ENCODE results near the gene TXNRD2. TPM values are rescaled to one million over a fixed set of nuclear protein-coding genes. Genes with fewer than 3 reads are reported as not detected.

The TXNRD2 gene
- total and polyA plus RNA-seq, 2 experiments from 2014 or later, result 11.2 to 12.4 TPM

Small RNAs within 50 kb of the gene (microRNA-seq; reads per million reads assigned to microRNA genes)
- not detected for gene MIR4761

Other genes with a start within 250 kb of the TXNRD2 start
- gene SEPTIN5, start 227.3 kb downstream of the TXNRD2 start, total RNA-seq (2014; rRNA removed; shearing (Covaris generic)), result 7.7 and 17.2 TPM in 2 replicates
- gene SEPTIN5, start 227.3 kb downstream of the TXNRD2 start, polyA plus RNA-seq (2016; fragmentation: Nextera tagmentation; extraction: Ambion mirVana), result 4.3 and 5.6 TPM in 2 replicates
- 1.3 TPM in 1 of 2 replicates, not detected in the other for gene GP1BB, start 218.3 kb downstream of the TXNRD2 start, total RNA-seq (2014; rRNA removed; shearing (Covaris generic))
- gene GP1BB, start 218.3 kb downstream of the TXNRD2 start, polyA plus RNA-seq (2016; fragmentation: Nextera tagmentation; extraction: Ambion mirVana), result 0.53 and 1.1 TPM in 2 replicates
- 0.23 and 0.66 TPM in 2 replicates for gene TBX1, start 181.0 kb downstream of the TXNRD2 start, total RNA-seq (2014; rRNA removed; shearing (Covaris generic))
- gene TBX1, start 181.0 kb downstream of the TXNRD2 start, polyA plus RNA-seq (2016; fragmentation: Nextera tagmentation; extraction: Ambion mirVana), result 0.19 TPM in 2 replicates
- gene GNB1L, start 86.9 kb downstream of the TXNRD2 start, total RNA-seq (2014; rRNA removed; shearing (Covaris generic)), result 19.2 and 27.8 TPM in 2 replicates
- 15.2 and 17.4 TPM in 2 replicates for gene GNB1L, start 86.9 kb downstream of the TXNRD2 start, polyA plus RNA-seq (2016; fragmentation: Nextera tagmentation; extraction: Ambion mirVana)
- gene RTL10, start 86.9 kb downstream of the TXNRD2 start, total RNA-seq (2014; rRNA removed; shearing (Covaris generic)), result 17.4 and 19.2 TPM in 2 replicates
- 7.8 and 9.4 TPM in 2 replicates for gene RTL10, start 86.9 kb downstream of the TXNRD2 start, polyA plus RNA-seq (2016; fragmentation: Nextera tagmentation; extraction: Ambion mirVana)
- gene COMT, start within 50 bp of the TXNRD2 start, total RNA-seq (2014; rRNA removed; shearing (Covaris generic)), result 29.8 and 35.1 TPM in 2 replicates
- 29.6 and 32.6 TPM in 2 replicates for gene COMT, start within 50 bp of the TXNRD2 start, polyA plus RNA-seq (2016; fragmentation: Nextera tagmentation; extraction: Ambion mirVana)
- gene ARVCF, start 75.0 kb upstream of the TXNRD2 start, total RNA-seq (2014; rRNA removed; shearing (Covaris generic)), result 87.3 and 122 TPM in 2 replicates
- 15.3 and 15.6 TPM in 2 replicates for gene ARVCF, start 75.0 kb upstream of the TXNRD2 start, polyA plus RNA-seq (2016; fragmentation: Nextera tagmentation; extraction: Ambion mirVana)
- gene TANGO2, start 79.3 kb upstream of the TXNRD2 start, total RNA-seq (2014; rRNA removed; shearing (Covaris generic)), result 15.0 and 20.2 TPM in 2 replicates
- 6.7 and 6.9 TPM in 2 replicates for gene TANGO2, start 79.3 kb upstream of the TXNRD2 start, polyA plus RNA-seq (2016; fragmentation: Nextera tagmentation; extraction: Ambion mirVana)
- gene DGCR8, start 138.4 kb upstream of the TXNRD2 start, total RNA-seq (2014; rRNA removed; shearing (Covaris generic)), result 41.6 and 48.9 TPM in 2 replicates
- 11.4 and 12.2 TPM in 2 replicates for gene DGCR8, start 138.4 kb upstream of the TXNRD2 start, polyA plus RNA-seq (2016; fragmentation: Nextera tagmentation; extraction: Ambion mirVana)
- gene RANBP1, start 174.3 kb upstream of the TXNRD2 start, total RNA-seq (2014; rRNA removed; shearing (Covaris generic)), result 987 and 1,206 TPM in 2 replicates
- gene RANBP1, start 174.3 kb upstream of the TXNRD2 start, polyA plus RNA-seq (2016; fragmentation: Nextera tagmentation; extraction: Ambion mirVana), result 988 and 1,014 TPM in 2 replicates
- 56.4 and 61.3 TPM in 2 replicates for gene TRMT2A, start 175.4 kb upstream of the TXNRD2 start, total RNA-seq (2014; rRNA removed; shearing (Covaris generic))
- gene TRMT2A, start 175.4 kb upstream of the TXNRD2 start, polyA plus RNA-seq (2016; fragmentation: Nextera tagmentation; extraction: Ambion mirVana), result 41.3 and 42.9 TPM in 2 replicates
- gene ZDHHC8, start 190.0 kb upstream of the TXNRD2 start, total RNA-seq (2014; rRNA removed; shearing (Covaris generic)), result 26.1 and 47.6 TPM in 2 replicates
- 13.7 and 22.1 TPM in 2 replicates for gene ZDHHC8, start 190.0 kb upstream of the TXNRD2 start, polyA plus RNA-seq (2016; fragmentation: Nextera tagmentation; extraction: Ambion mirVana)
- not detected in 2 replicates for gene CCDC188, start 209.2 kb upstream of the TXNRD2 start, total RNA-seq (2014; rRNA removed; shearing (Covaris generic))
- gene CCDC188, start 209.2 kb upstream of the TXNRD2 start, polyA plus RNA-seq (2016; fragmentation: Nextera tagmentation; extraction: Ambion mirVana), result not detected in 2 replicates